A549 (cell line): ENCODE measurements around the gene KDM1B. TPM values are rescaled to one million over a fixed set of nuclear protein-coding genes. Genes with fewer than 3 reads are reported as not detected.

Source experiments
- ATAC-seq, 2 experiments: fragments of 200-7000 bp in 1 of 2; fragments of >200 bp in 1 of 2; cut with Nextera tagmentation in 1 of 2; cut with Tn5 transposase in 1 of 2; 3 replicates each; pipeline versions ENCODE4 v1.8.0 to v1.9.1; 2018 to 2020; ENCODE audit warnings: mild to moderate bottlenecking in 1 of 2, moderate library complexity in 1 of 2
- CTCF ChIA-PET: fragments of 300-600 bp; sonication (Branson Sonifier 250); formaldehyde crosslinking; extraction: SDS; loops from one replicate; lab custom pipeline; 2021; ENCODE audit warnings: antibody characterized with exemption, inconsistent platforms; lab: Yijun Ruan, JAX
- POLR2A ChIA-PET: fragments of 350-600 bp; formaldehyde crosslinking; extraction: SDS; loops from one replicate; lab custom pipeline; 2021; ENCODE audit warnings: antibody characterized with exemption, inconsistent platforms; lab: Yijun Ruan, JAX
- DNase-seq, 2 experiments: peaks; one replicate each; pipeline versions ENCODE4 v3.0.0 to v3.0.0-alpha.2; 2011 to 2016; ENCODE audit warnings: low read depth in 1 of 2, low spot score in 1 of 2
- FAIRE-seq: peaks from 2 replicates; lab custom pipeline; 2011; peaks lifted over from hg19 to GRCh38; lab: Jason Lieb, UNC
- H3K27ac ChIP-seq, 2 experiments: fragments of >200 bp; sonication (Bioruptor Twin); formaldehyde crosslinking; 3 replicates each; pipeline ENCODE4 v1.5.1; 2016 to 2017
- H3K4me1 ChIP-seq: fragments of >200 bp; sonication (Bioruptor Twin); formaldehyde crosslinking; 3 replicates; pipeline ENCODE4 v1.6.1; 2016
- H3K4me2 ChIP-seq: fragments of >200 bp; sonication (Bioruptor Twin); formaldehyde crosslinking; 3 replicates; pipeline ENCODE4 v1.6.1; 2016
- H3K4me3 ChIP-seq: fragments of >200 bp; sonication (Bioruptor Twin); formaldehyde crosslinking; 3 replicates; pipeline ENCODE4 v1.5.1; 2016
- H3K9me3 ChIP-seq: fragments of >200 bp; sonication (Bioruptor Twin); formaldehyde crosslinking; 3 replicates; pipeline ENCODE4 v1.6.1; 2016
- BCL3 ChIP-seq: fragments of >200 bp; sonication (Bioruptor Twin); formaldehyde crosslinking; IDR thresholded peaks from 3 replicates; pipeline ENCODE4 v1.6.1; 2016
- CBX8 ChIP-seq: fragments of 200-600 bp; sonication (generic); IDR thresholded peaks from 2 replicates; pipeline ENCODE4 v1.6.1; 2016
- CEBPB ChIP-seq, 2 experiments: fragments of >200 bp in 1 of 2; sonication (Bioruptor Twin) in 1 of 2; formaldehyde crosslinking in 1 of 2; IDR thresholded peaks; 2 replicates each; pipeline ENCODE4 v1.6.1; 2012 to 2016
- CHD2 ChIP-seq: fragments of 150-350 bp; IDR thresholded peaks from 2 replicates; pipeline ENCODE4 v1.6.1; 2014; ENCODE audit warnings: low read length; ENCODE audit not compliant: partially characterized antibody
- CHD4 ChIP-seq: fragments of 200-600 bp; sonication (generic); IDR thresholded peaks from 2 replicates; pipeline ENCODE4 v1.6.1; 2016; ENCODE audit warnings: antibody characterized with exemption, mild to moderate bottlenecking, borderline replicate concordance
- CTCF ChIP-seq: fragments of >200 bp; sonication (Bioruptor Twin); formaldehyde crosslinking; IDR thresholded peaks from 3 replicates; pipeline ENCODE4 v1.5.1; 2016
- E2F6 ChIP-seq: IDR thresholded peaks from 2 replicates; pipeline ENCODE4 v1.6.1; 2012; ENCODE audit warnings: low read depth, borderline replicate concordance
- EHF ChIP-seq: fragments of 250-450 bp; sonication (Bioruptor Pico); IDR thresholded peaks from 2 replicates; pipeline ENCODE4 v1.5.0; 2020; ENCODE audit warnings: mild to moderate bottlenecking
- EP300 ChIP-seq, 2 experiments: fragments of >200 bp; sonication (Bioruptor Twin); formaldehyde crosslinking; IDR thresholded peaks; 2 replicates in 1 of 2; 3 replicates in 1 of 2; pipeline ENCODE4 v1.6.1; 2016 to 2017
- FOSL2 ChIP-seq, 2 experiments: fragments of 450-650 bp in 1 of 2; fragments of >200 bp in 1 of 2; sonication (Bioruptor Twin) in 1 of 2; formaldehyde crosslinking; IDR thresholded peaks; 2 replicates each; pipeline versions ENCODE4 v1.5.0 to v1.6.1; 2016 to 2020; ENCODE audit warnings: mild to moderate bottlenecking in 1 of 2, moderate library complexity in 1 of 2
- HEYL ChIP-seq: fragments of 250-450 bp; sonication (Bioruptor Pico); IDR thresholded peaks from 2 replicates; pipeline ENCODE4 v1.8.0; 2021; ENCODE audit warnings: mild to moderate bottlenecking, moderate library complexity
- HOXB13 ChIP-seq: fragments of 250-450 bp; sonication (Bioruptor Pico); IDR thresholded peaks from 2 replicates; pipeline ENCODE4 v1.5.0; 2020; ENCODE audit warnings: low read depth, mild to moderate bottlenecking, moderate library complexity
- JUN ChIP-seq, 2 experiments: fragments of >200 bp; sonication (Bioruptor Twin); formaldehyde crosslinking; IDR thresholded peaks; 2 replicates in 1 of 2; 3 replicates in 1 of 2; pipeline ENCODE4 v1.6.1; 2016 to 2017
- KDM1A ChIP-seq: fragments of 200-600 bp; sonication (generic); IDR thresholded peaks from 2 replicates; pipeline ENCODE4 v1.6.1; 2016; ENCODE audit warnings: low read depth, mild to moderate bottlenecking
- MAFK ChIP-seq: fragments of 450-650 bp; IDR thresholded peaks from 2 replicates; pipeline ENCODE4 v1.6.1; 2014; ENCODE audit not compliant: partially characterized antibody
- NFE2L2 ChIP-seq: fragments of 150-350 bp; conservative IDR thresholded peaks from 2 replicates; pipeline ENCODE4 v1.6.1; 2014; ENCODE audit warnings: low read length
- NPAS2 ChIP-seq: fragments of 250-450 bp; sonication (Bioruptor Pico); IDR thresholded peaks from 2 replicates; pipeline ENCODE4 v1.8.0; 2022; ENCODE audit warnings: mild to moderate bottlenecking, moderate library complexity, borderline replicate concordance
- NR3C1 ChIP-seq: fragments of >200 bp; sonication (Bioruptor Twin); formaldehyde crosslinking; IDR thresholded peaks from 3 replicates; pipeline ENCODE4 v1.6.1; 2017
- PBX3 ChIP-seq: IDR thresholded peaks from 2 replicates; pipeline ENCODE4 v1.6.1; 2012
- POLR2AphosphoS2 ChIP-seq: conservative IDR thresholded peaks from 2 replicates; pipeline ENCODE4 v1.6.1; 2012; ENCODE audit warnings: low read length, improper control_type of control experiment, inconsistent platforms
- RNF2 ChIP-seq: fragments of 200-600 bp; sonication (generic); IDR thresholded peaks from 2 replicates; pipeline ENCODE4 v1.6.1; 2016; ENCODE audit warnings: low read depth, mild to moderate bottlenecking, antibody characterized with exemption, moderate library complexity, borderline replicate concordance
- SREBF2 ChIP-seq: fragments of 450-650 bp; IDR thresholded peaks from 2 replicates; pipeline ENCODE4 v1.6.1; 2014; ENCODE audit warnings: mild to moderate bottlenecking, moderate library complexity
- TFCP2L1 ChIP-seq: fragments of 250-450 bp; sonication (Bioruptor Pico); IDR thresholded peaks from 2 replicates; pipeline ENCODE4 v1.5.0; 2021; ENCODE audit warnings: mild to moderate bottlenecking
- TP53 ChIP-seq: fragments of 250-450 bp; sonication (Bioruptor Pico); IDR thresholded peaks from 2 replicates; pipeline ENCODE4 v1.5.0; 2021; ENCODE audit warnings: mild to moderate bottlenecking, moderate library complexity
- ZC3H11A ChIP-seq: fragments of 450-650 bp; IDR thresholded peaks from 2 replicates; pipeline ENCODE4 v1.6.1; 2014; ENCODE audit warnings: antibody characterized with exemption, mild to moderate bottlenecking
- ZFP36 ChIP-seq: fragments of 450-650 bp; IDR thresholded peaks from 2 replicates; pipeline ENCODE4 v1.6.1; 2014; ENCODE audit warnings: borderline replicate concordance; ENCODE audit not compliant: partially characterized antibody
- WGBS: methylation state at CpG from one replicate; pipeline ENCODE4 v1.1.6; 2017; ENCODE audit errors: missing lambda C conversion rate; 5-methylcytosine and 5-hydroxymethylcytosine counted together
- polyA plus RNA-seq, 4 experiments: library from polyadenylated mRNA; depleted of rRNA in 3 of 4; stranded (reverse); fragments of >200 nt; fragmentation: RNase III in 1 of 4; extraction: RNeasy Plus Mini Kit Qiagen cat#74134 plus additional on column Dnase treatment in 1 of 4; gene quantifications; 2 replicates in 3 of 4; 3 replicates in 1 of 4; pipeline ENCODE4 v1.2.3, GENCODE V29; 2011 to 2017

Gene KDM1B
- polyA plus RNA-seq, 2 of the 4 experiments (the other 2 are of a cell fraction): 11.0 to 14.9 TPM

- no peak for ATAC-seq
- POLR2A ChIA-PET: no interaction called here
- H3K4me1 ChIP-seq: peaks cover 18% of the 10 kb centered on the region; the same call in 2 of the 3 replicates
- H3K4me3 ChIP-seq: no peak overlapping the region
- H3K9me3 ChIP-seq: no peaks in the 10 kb centered on the region
- WGBS: 24% methylated on average over 2 of the region's 2 CpGs
- no peak overlapping the region for H3K27ac ChIP-seq
- peak overlapping the region; percentile 39 for H3K4me2 ChIP-seq
- DNase-seq: no peak
- TF ChIP-seq RNF2 (no peak), CHD4 (no peak), JUN (IDR thresholded peaks at IDR 0.05) (no peak), KDM1A (no peak), NPAS2 (no peak)
- CTCF ChIA-PET: interaction anchor here (0.6 kb wide), 1 partner anchor 345 kb away, joined by 3 read pairs; no protein-coding TSS in a partner anchor
- FAIRE-seq: no peak
Measured at GRCh38 chr6:18147160-18147559, 8.1 kb upstream of the KDM1B start.

- Histone ChIP-seq H3K27ac (no peak overlapping the region), H3K4me2 (peak overlapping the region; percentile 39)
- no peak for TF ChIP-seq TFCP2L1
- no peak for TF ChIP-seq TP53
- TF ChIP-seq SREBF2: no peak
- no peak for TF ChIP-seq NR3C1
- TF ChIP-seq BCL3: no peak
- no peak for TF ChIP-seq ZC3H11A
- TF ChIP-seq CHD2: no peak
- no peak for TF ChIP-seq RNF2
- no peak for TF ChIP-seq EP300 (IDR thresholded peaks at IDR 0.05)
- TF ChIP-seq NFE2L2: no peak
- no peak for TF ChIP-seq KDM1A
- TF ChIP-seq CBX8: no peak
- TF ChIP-seq EHF (CRISPR knock-in tag): no peak
- TF ChIP-seq E2F6: no peak
Measured at GRCh38 chr6:18147616-18148015, 7.6 kb upstream of the KDM1B start.

GRCh38 chr6:18148304-18149025, 6.8 kb upstream of the KDM1B start:
- peak in 1 of 2 experiments; percentile 62 for DNase-seq
- no peak for TF ChIP-seq POLR2AphosphoS2
- TF ChIP-seq MAFK: no peak
- TF ChIP-seq CTCF: no peak
- TF ChIP-seq PBX3: no peak
- no peak for TF ChIP-seq TP53
- TF ChIP-seq HOXB13 (CRISPR knock-in tag): no peak
- TF ChIP-seq CEBPB (IDR thresholded peaks at IDR 0.05): peak in 1 of 2 experiments; percentile 29; a peak in 1 of 4 replicates
- TF ChIP-seq HEYL (CRISPR knock-in tag): no peak
- TF ChIP-seq NFE2L2: no peak
- no peak for TF ChIP-seq ZFP36
- no peak for TF ChIP-seq FOSL2 (IDR thresholded peaks at IDR 0.05)
- peak; percentile 20; the same call in 1 of the 2 replicates for TF ChIP-seq FOSL2 (CRISPR knock-in tag; IDR thresholded peaks at IDR 0.05)
- TF ChIP-seq, all 56 proteins: peak for 2
- Histone ChIP-seq H3K4me2 (peak overlapping the region; percentile 39; the same call in 2 of the 3 replicates), H3K4me1 (peaks cover 23% of the 10 kb centered on the region), H3K27ac (no peak overlapping the region), H3K9me3 (no peaks in the 10 kb centered on the region), H3K4me3 (no peak overlapping the region)
- CTCF ChIA-PET: no interaction called here
- no peak for FAIRE-seq
- 87% methylated on average over 5 of the region's 5 CpGs for WGBS
- peak; percentile 39 to 43; a peak in 1 of 6 replicates for ATAC-seq
- POLR2A ChIA-PET: no interaction called here

More at GRCh38 chr6:18147616-18148015, 7.6 kb upstream of the KDM1B start:
- DNase-seq: no peak
- ATAC-seq: no peak
- ChIA-PET POLR2A (no interaction called here), CTCF (no interaction called here)
- H3K4me1 ChIP-seq: peaks cover 18% of the 10 kb centered on the region; the same call in 2 of the 3 replicates
- H3K9me3 ChIP-seq: no peaks in the 10 kb centered on the region
- FAIRE-seq: no peak
- H3K4me3 ChIP-seq: no peak overlapping the region
- 92% methylated on average over 2 of the region's 2 CpGs for WGBS
